Measurements from ENCODE around the gene MAGEB4. TPM values are rescaled to one million over a fixed set of nuclear protein-coding genes. Genes with fewer than 3 reads are reported as not detected.
A peak's percentile ranks its signal among the peaks of the same experiment; 100 is the strongest.

Gene MAGEB4
- polyA plus RNA-seq, 2 of the 4 experiments (the other 2 are of a cell fraction): not detected

- TF ChIP-seq PBX3 (IDR thresholded peaks at IDR 0.05): 0 out of 2 replicates have a peak, but pooled peaks have one; percentile 42
- no peak for TF ChIP-seq HEYL (CRISPR knock-in tag; IDR thresholded peaks at IDR 0.05)
- peak; percentile 60; the same call in 1 of the 2 replicates for TF ChIP-seq GATA3 (IDR thresholded peaks at IDR 0.05; ENCODE audit: borderline replicate concordance)
- no peak for TF ChIP-seq ZNF302 (CRISPR knock-in tag; IDR thresholded peaks at IDR 0.05)
- TF ChIP-seq MAFK (IDR thresholded peaks at IDR 0.05; ENCODE audit: partially characterized antibody): peak; percentile 97
- no peak for TF ChIP-seq MAZ (IDR thresholded peaks at IDR 0.05; ENCODE audit: borderline replicate concordance, low read depth, low read length)
- TF ChIP-seq NR3C1 (IDR thresholded peaks at IDR 0.05): no peak
- no peak for TF ChIP-seq NPAS2 (CRISPR knock-in tag; IDR thresholded peaks at IDR 0.05; ENCODE audit: borderline replicate concordance)
- no peak for TF ChIP-seq EHMT2 (IDR thresholded peaks at IDR 0.05; ENCODE audit: low read depth)
- TF ChIP-seq HOXB13 (CRISPR knock-in tag; IDR thresholded peaks at IDR 0.05; ENCODE audit: low read depth): no peak
- no peak for TF ChIP-seq ATOH8 (CRISPR knock-in tag; IDR thresholded peaks at IDR 0.05; ENCODE audit: low read depth)
- no peak for TF ChIP-seq ELK1 (IDR thresholded peaks at IDR 0.05; ENCODE audit: low read depth, low read length)
- TF ChIP-seq NFE2L2 (conservative IDR thresholded peaks at IDR 0.05; ENCODE audit: low read length): peak; percentile 96
- TF ChIP-seq RAD21 (conservative IDR thresholded peaks at IDR 0.05 in 1 of 2, IDR thresholded peaks at IDR 0.05 in 1 of 2): no peak
- TF ChIP-seq RCOR1 (IDR thresholded peaks at IDR 0.05; ENCODE audit: low read depth, low read length): no peak
- TF ChIP-seq ESRRA (IDR thresholded peaks at IDR 0.05; ENCODE audit: borderline replicate concordance, low read length): no peak
- no peak for TF ChIP-seq ZFP36 (IDR thresholded peaks at IDR 0.05; ENCODE audit: borderline replicate concordance, partially characterized antibody)
- no peak for TF ChIP-seq RNF2 (IDR thresholded peaks at IDR 0.05; ENCODE audit: borderline replicate concordance, low read depth)
- no peak for TF ChIP-seq HOXB5 (CRISPR knock-in tag; IDR thresholded peaks at IDR 0.05)
- TF ChIP-seq ZC3H11A (IDR thresholded peaks at IDR 0.05): no peak
- TF ChIP-seq RARB (CRISPR knock-in tag; IDR thresholded peaks at IDR 0.05): no peak
- TF ChIP-seq FOSL2 (IDR thresholded peaks at IDR 0.05): peak; percentile 97
- peak; percentile 100 for TF ChIP-seq FOSL2 (CRISPR knock-in tag; IDR thresholded peaks at IDR 0.05)
- no peak for TF ChIP-seq CBX2 (IDR thresholded peaks at IDR 0.05; ENCODE audit: borderline replicate concordance, low read depth)
- TF ChIP-seq JUN (IDR thresholded peaks at IDR 0.05): peak; percentile 60 to 63; a peak in 2 of 5 replicates
- peak in 1 of 2 experiments; percentile 56; a peak in 2 of 4 replicates for TF ChIP-seq CEBPB (IDR thresholded peaks at IDR 0.05)
- TF ChIP-seq HES2 (IDR thresholded peaks at IDR 0.05): no peak
- TF ChIP-seq BHLHE40 (IDR thresholded peaks at IDR 0.05; ENCODE audit: low read depth, low read length): no peak
- TF ChIP-seq HDAC2 (IDR thresholded peaks at IDR 0.05): no peak
- no peak for TF ChIP-seq USF2 (IDR thresholded peaks at IDR 0.05)
- TF ChIP-seq MYC (IDR thresholded peaks at IDR 0.05; ENCODE audit: borderline replicate concordance, low read length): no peak
- TF ChIP-seq KDM5A (IDR thresholded peaks at IDR 0.05): no peak
- TF ChIP-seq PHF8 (IDR thresholded peaks at IDR 0.05; ENCODE audit: borderline replicate concordance, low read depth): no peak
- TF ChIP-seq HMGXB4 (CRISPR knock-in tag; IDR thresholded peaks at IDR 0.05; ENCODE audit: borderline replicate concordance): no peak
- TF ChIP-seq TP53 (CRISPR knock-in tag; IDR thresholded peaks at IDR 0.05): peak; percentile 57; the same call in 1 of the 2 replicates
- TF ChIP-seq HOXA7 (CRISPR knock-in tag; IDR thresholded peaks at IDR 0.05): no peak; the same call in 1 of the 2 replicates
Observed at GRCh38 chrX:30283456-30284200, 41.8 kb downstream of the MAGEB4 start (continued).
